ENCODE measurements around the gene DBT.
"Not testable (repeated sequence)": the region's sequence is repeated elsewhere in the genome, so short reads cannot be mapped to it uniquely, and the experiment has no call there.

Gene DBT
- long read RNA-seq, full-length matches to known transcripts, result 38 of 83 reads
- long read RNA-seq, partial matches to known transcripts, result 18 of 83 reads
- long read RNA-seq, other reads (novel, unspliced or antisense), result 27 of 83 reads

DNA sequence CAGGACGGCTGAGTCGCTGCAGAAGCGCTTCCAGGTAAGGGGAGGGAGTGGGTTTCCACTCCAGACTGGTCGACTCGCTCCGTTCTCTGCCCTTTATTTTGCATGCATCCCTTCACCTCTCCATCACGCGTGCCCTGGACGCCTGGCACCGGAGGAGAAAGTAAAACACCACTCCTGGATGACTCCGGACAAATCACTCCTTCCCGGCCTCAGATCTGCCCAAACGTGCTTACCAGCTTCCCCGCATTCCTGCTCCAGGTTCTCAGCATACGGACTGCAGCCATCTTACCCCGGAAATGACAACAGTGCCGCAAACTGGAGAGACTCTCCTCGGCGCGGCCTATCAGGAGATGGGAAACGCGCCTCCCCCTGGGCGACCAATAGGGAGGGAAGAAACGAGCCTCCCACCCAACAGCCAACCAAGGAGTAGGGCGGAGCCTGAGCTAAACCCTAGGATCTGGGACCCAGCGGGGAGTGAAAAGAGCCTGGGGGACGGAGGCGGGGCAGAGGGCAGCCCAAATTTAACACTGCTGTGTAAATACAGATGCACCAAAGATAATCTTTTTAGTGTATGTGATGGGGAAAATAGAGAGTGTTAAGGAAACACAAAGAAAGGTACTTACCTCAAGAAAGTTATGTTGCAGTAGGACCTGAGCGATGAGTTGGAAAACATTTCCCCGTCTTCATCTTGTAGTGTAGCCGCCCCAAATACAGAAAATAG lies at the start of gene DBT:
DBT (minus strand) TSS at position 298 of the 721 bp plus-strand sequence; CDS start at position 284, 14 bp downstream.
- H3K27ac ChIP-seq (replicated peaks), result peak within 1 kb of the TSS; percentile 72
- DNase-seq (ENCODE audit: low read depth in 1 of 2, low spot score in 1 of 2), result peak; percentile 87 to 98
- peak within 1 kb of the TSS; percentile 57 for H3K4me3 ChIP-seq (replicated peaks; ENCODE audit: insufficient read depth, low read length)
- H3K27me3 ChIP-seq (ENCODE audit: insufficient read depth, poor library complexity, severe bottlenecking), result no peaks in the 10 kb centered on the region
- peak; percentile 81 for TF ChIP-seq REST (IDR thresholded peaks at IDR 0.05; ENCODE audit: insufficient replicate concordance, low read depth)
- TF ChIP-seq POLR2AphosphoS5 (IDR thresholded peaks at IDR 0.05; ENCODE audit: low read depth), result peak; percentile 97
- TF ChIP-seq, protein P1, sequence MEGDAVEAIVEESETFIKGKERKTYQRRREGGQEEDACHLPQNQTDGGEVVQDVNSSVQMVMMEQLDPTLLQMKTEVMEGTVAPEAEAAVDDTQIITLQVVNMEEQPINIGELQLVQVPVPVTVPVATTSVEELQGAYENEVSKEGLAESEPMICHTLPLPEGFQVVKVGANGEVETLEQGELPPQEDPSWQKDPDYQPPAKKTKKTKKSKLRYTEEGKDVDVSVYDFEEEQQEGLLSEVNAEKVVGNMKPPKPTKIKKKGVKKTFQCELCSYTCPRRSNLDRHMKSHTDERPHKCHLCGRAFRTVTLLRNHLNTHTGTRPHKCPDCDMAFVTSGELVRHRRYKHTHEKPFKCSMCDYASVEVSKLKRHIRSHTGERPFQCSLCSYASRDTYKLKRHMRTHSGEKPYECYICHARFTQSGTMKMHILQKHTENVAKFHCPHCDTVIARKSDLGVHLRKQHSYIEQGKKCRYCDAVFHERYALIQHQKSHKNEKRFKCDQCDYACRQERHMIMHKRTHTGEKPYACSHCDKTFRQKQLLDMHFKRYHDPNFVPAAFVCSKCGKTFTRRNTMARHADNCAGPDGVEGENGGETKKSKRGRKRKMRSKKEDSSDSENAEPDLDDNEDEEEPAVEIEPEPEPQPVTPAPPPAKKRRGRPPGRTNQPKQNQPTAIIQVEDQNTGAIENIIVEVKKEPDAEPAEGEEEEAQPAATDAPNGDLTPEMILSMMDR (IDR thresholded peaks at IDR 0.05; ENCODE audit: insufficient read depth, low read length), result no peak

DNA sequence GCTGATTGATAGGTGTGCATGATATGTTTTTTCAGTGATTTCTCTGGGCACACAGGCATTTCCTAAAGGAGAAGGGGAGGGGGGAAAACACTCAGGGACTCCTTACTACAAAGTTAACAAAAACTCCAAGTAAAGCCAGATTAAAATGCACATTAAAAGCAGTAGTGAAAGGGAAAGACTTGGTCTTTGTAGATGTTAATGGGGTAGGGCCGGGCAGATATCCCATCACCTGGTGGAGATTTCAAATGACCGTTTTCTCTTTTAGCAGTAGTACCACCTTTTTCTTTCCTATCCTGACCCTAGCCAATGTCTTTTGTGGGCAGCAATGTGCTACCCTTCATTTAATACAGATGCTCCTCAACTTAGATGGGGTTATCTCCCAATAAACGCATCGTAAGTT lies 48.9 kb upstream of the DBT start:
- H3K4me3 ChIP-seq (replicated peaks; ENCODE audit: insufficient read depth, low read length), result no peak overlapping the region
- DNase-seq (ENCODE audit: low read depth in 1 of 2, low spot score in 1 of 2), result no peak
- no peaks in the 10 kb centered on the region for H3K27me3 ChIP-seq (ENCODE audit: insufficient read depth, poor library complexity, severe bottlenecking)
- TF ChIP-seq SPI1 (IDR thresholded peaks at IDR 0.05; ENCODE audit: borderline replicate concordance, low read depth) (no peak), REST (IDR thresholded peaks at IDR 0.05; ENCODE audit: insufficient replicate concordance, low read depth) (no peak), POLR2AphosphoS5 (IDR thresholded peaks at IDR 0.05; ENCODE audit: low read depth) (no peak), GABPA (IDR thresholded peaks at IDR 0.05; ENCODE audit: low read depth) (no peak)
- TF ChIP-seq, protein P1 (IDR thresholded peaks at IDR 0.05; ENCODE audit: insufficient read depth, low read length), result no peak
- no peak overlapping the region for H3K27ac ChIP-seq (replicated peaks)

GRCh38 chr1:100296997-100297396 lies 47.4 kb upstream of the DBT start:
- not testable (repeated sequence) for DNase-seq (ENCODE audit: low read depth in 1 of 2, low spot score in 1 of 2); H3K27me3 ChIP-seq (ENCODE audit: insufficient read depth, poor library complexity, severe bottlenecking); H3K27ac ChIP-seq (replicated peaks); H3K4me3 ChIP-seq (replicated peaks; ENCODE audit: insufficient read depth, low read length)

DNA sequence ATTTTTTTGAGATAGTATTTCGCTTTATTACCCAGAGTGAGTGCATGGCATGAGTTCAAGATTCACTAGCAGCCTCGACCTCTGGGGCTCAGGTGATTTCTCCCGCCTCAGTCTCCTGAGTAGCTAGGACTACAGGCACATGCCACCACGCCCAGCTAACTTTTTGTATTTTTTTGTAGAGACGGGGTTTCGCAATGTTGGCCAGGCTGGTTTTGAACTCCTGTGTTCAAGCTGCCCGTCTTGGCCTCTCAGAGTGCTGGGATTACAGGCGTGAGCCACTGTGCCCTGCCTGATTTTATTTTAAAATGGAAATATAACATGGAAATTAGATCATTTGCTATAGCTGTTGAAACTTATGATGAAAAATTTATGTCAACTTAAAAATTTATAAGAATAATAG lies 46.5 kb upstream of the DBT start:
- Histone ChIP-seq H3K27me3 (ENCODE audit: insufficient read depth, poor library complexity, severe bottlenecking) (no peaks in the 10 kb centered on the region), H3K27ac (replicated peaks) (no peak overlapping the region), H3K4me3 (replicated peaks; ENCODE audit: insufficient read depth, low read length) (no peak overlapping the region)
- DNase-seq (ENCODE audit: low read depth in 1 of 2, low spot score in 1 of 2), result no peak
- no peak for TF ChIP-seq SPI1 (IDR thresholded peaks at IDR 0.05; ENCODE audit: borderline replicate concordance, low read depth)
- TF ChIP-seq POLR2AphosphoS5 (IDR thresholded peaks at IDR 0.05; ENCODE audit: low read depth), result no peak
- TF ChIP-seq, protein P1 (IDR thresholded peaks at IDR 0.05; ENCODE audit: insufficient read depth, low read length), result no peak
- no peak for TF ChIP-seq GABPA (IDR thresholded peaks at IDR 0.05; ENCODE audit: low read depth)
- TF ChIP-seq REST (IDR thresholded peaks at IDR 0.05; ENCODE audit: insufficient replicate concordance, low read depth), result no peak
